Peyer's patch (tissue), 4 donors: ENCODE data around the gene ARGFX.

Source experiments
- POLR2A ChIP-seq, 2 donors: fragments of 450-650 bp; IDR thresholded peaks; one replicate each; pipeline ENCODE4 v1.5.1; 2017; ENCODE audit warnings: antibody characterized with exemption in 2 of 2, mild to moderate bottlenecking in 2 of 2, moderate library complexity in 2 of 2
- TF ChIP-seq, protein P1 (sequence below), 6 experiments: fragments of 450-650 bp in 4 of 6; fragments of 200-600 bp in 2 of 6; sonication (generic) in 1 of 6; IDR thresholded peaks; one replicate each; pipeline ENCODE4 v1.5.1; 2017 to 2019; ENCODE audit warnings: antibody characterized with exemption in 6 of 6, mild to moderate bottlenecking in 3 of 6, moderate library complexity in 1 of 6

DNA sequence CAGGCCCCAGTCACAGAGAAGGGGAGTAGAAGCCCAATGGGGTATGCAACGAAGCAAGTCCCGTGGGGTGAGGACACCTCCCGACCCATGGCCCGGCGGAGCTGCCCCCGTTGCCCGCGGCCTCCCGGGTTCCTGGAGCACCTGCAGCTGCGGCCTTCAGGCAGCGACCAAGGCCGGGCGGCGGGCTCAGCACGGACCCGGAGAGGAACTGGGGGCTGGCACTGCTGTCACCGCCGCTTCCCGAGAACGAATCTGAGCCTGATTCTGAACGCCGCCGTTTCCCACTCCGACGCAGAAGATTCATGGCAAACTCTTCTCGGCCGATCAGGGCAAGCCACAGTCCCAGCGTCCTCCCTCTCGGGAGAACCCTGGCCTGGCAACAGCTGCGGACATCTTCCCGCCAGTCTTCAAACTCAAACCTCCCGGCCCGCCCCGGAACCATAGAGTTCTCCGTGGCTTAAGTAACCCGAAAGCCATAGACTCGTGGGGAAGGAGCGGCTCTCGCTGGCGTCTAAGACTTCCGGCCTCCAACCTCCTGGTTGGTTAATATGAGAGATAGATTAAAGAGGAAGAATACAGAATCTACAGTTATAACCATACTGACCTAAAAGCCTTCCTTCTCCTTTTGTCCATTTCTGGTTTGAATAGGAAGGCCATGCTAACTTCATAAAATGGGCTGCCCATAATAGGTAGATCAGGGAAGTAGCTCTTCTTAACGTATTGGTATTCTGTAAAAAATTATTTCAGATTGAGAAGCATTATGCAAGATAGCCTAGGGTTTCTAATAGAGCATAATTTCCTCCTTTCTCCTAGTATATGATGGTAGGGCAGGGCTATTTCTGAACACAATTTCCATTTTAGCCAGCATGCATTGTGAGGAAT is 21.9 kb upstream of the ARGFX start, which contains the start of gene POLQ:
- TF ChIP-seq, protein P1, sequence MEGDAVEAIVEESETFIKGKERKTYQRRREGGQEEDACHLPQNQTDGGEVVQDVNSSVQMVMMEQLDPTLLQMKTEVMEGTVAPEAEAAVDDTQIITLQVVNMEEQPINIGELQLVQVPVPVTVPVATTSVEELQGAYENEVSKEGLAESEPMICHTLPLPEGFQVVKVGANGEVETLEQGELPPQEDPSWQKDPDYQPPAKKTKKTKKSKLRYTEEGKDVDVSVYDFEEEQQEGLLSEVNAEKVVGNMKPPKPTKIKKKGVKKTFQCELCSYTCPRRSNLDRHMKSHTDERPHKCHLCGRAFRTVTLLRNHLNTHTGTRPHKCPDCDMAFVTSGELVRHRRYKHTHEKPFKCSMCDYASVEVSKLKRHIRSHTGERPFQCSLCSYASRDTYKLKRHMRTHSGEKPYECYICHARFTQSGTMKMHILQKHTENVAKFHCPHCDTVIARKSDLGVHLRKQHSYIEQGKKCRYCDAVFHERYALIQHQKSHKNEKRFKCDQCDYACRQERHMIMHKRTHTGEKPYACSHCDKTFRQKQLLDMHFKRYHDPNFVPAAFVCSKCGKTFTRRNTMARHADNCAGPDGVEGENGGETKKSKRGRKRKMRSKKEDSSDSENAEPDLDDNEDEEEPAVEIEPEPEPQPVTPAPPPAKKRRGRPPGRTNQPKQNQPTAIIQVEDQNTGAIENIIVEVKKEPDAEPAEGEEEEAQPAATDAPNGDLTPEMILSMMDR (IDR thresholded peaks at IDR 0.05), result peak in 1 of 6 experiments; percentile 4
- peak in 1 of 2 donors; percentile 11 for TF ChIP-seq POLR2A (IDR thresholded peaks at IDR 0.05)
